GM12872 (cell line): ENCODE results near the gene DNASE2B.

Source experiments
- CTCF ChIP-seq: IDR thresholded peaks from 3 replicates; pipeline ENCODE4 v1.5.1; 2011; ENCODE audit warnings: low read depth, mild to moderate bottlenecking, low read length, moderate library complexity; ENCODE audit not compliant: insufficient read depth

DNASE2B gene

GRCh38 chr1:84424513-84425149 is 26.3 kb downstream of the DNASE2B start:
- no peak for TF ChIP-seq CTCF

GRCh38 chr1:84425150-84425896 is 27.0 kb downstream of the DNASE2B start:
- no peak for TF ChIP-seq CTCF

- TF ChIP-seq CTCF, result no peak
Measured at GRCh38 chr1:84426376-84426775, 28.1 kb downstream of the DNASE2B start.

- no peak for TF ChIP-seq CTCF
Measured at GRCh38 chr1:84427250-84428188, 29.2 kb downstream of the DNASE2B start.

- TF ChIP-seq CTCF, result no peak
Measured at GRCh38 chr1:84428235-84428634, 30.0 kb downstream of the DNASE2B start.

- no peak for TF ChIP-seq CTCF
Measured at GRCh38 chr1:84429231-84429630, 30.9 kb downstream of the DNASE2B start.

- no peak for TF ChIP-seq CTCF
Measured at GRCh38 chr1:84430546-84430945, 32.3 kb downstream of the DNASE2B start.
